ENCODE data around the gene EYA2.

- TF ChIP-seq CTCF (conservative IDR thresholded peaks at IDR 0.05; ENCODE audit: low read depth, low read length) (no peak), EZH2 (IDR thresholded peaks at IDR 0.05; ENCODE audit: borderline replicate concordance, low read depth, low read length, poor library complexity, severe bottlenecking) (no peak)
These were observed 283.6 kb downstream of the EYA2 start for GRCh38 chr20:47178277-47178676.

Data from A673 (cell line).